ENCODE data around the gene MAPK13. TPM values are rescaled to one million over a fixed set of nuclear protein-coding genes. Genes with fewer than 3 reads are reported as not detected.
"Not testable (repeated sequence)": the region's sequence is repeated elsewhere in the genome, so short reads cannot be mapped to it uniquely, and the experiment has no call there.

The MAPK13 gene
- total RNA-seq, 6 experiments from 2014 or later: 2.2 to 5.0 (median 3.0) TPM

- TF ChIP-seq CTCF (IDR thresholded peaks at IDR 0.05) (no peak), POLR2A (IDR thresholded peaks at IDR 0.05) (no peak)
- no peaks in the 10 kb centered on the region for H3K9me3 ChIP-seq
- H3K27me3 ChIP-seq: no peaks in the 10 kb centered on the region
- WGBS (ENCODE audit: insufficient coverage, low coverage, low lambda C conversion rate, missing lambda C conversion rate): 61% methylated on average over 6 of the region's 11 CpGs
- no peak for ATAC-seq
- H3K4me1 ChIP-seq: peaks cover 0 to 34% (median 8%) of the 10 kb centered on the region in 4 donors
- peak overlapping the region in 1 of 3 donors; percentile 74 for H3K27ac ChIP-seq
- H3K36me3 ChIP-seq: no peaks in the 10 kb centered on the region
- intact Hi-C loops (cut with DNase I): no loop called here
- no peak overlapping the region for H3K4me3 ChIP-seq
- no peak for DNase-seq
Measured at GRCh38 chr6:36122495-36123269, 7.6 kb upstream of the MAPK13 start.

DNA sequence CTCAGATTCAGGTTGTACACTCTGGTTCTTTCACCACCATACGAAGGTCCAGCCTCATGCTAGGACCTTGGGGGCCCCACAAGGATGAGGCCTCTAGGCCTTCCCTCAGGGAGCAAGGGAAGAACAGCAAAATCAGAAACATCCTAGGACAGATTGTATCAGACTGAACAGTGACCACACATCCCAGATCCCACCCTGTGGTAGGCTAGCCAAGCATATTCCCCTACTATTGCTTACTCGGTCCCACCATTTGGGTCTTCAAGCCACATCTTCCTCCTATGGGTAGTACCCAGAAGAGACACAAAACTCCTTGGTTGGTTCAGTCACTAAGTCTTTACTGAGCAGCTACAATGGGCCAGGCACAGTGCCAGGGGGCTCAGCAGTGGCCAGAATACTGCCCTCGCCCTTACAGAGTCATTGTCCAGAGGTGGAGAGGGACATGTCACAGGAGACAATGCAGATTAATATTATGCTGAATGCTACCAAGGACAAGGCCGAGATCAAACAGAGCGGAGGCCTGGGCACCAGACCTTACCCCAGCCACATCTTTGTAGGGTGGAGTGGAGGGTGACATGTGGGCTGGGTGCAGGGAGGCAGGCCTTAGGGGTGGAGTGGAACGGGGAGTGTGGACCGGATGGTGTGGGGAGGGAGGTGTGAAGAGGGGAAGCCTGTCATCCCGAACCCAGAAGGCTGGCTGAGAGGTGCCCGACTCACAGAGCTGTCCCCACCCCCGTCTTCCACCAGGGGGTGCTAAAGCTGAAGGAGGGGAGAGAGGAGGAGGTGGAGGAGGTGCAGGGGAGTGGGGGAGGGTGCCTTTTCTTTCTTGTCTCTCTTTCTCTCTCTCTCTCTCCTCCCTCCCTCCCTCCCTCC lies 6.8 kb upstream of the MAPK13 start:
- Histone ChIP-seq H3K4me1 (peaks cover 0 to 34% (median 8%) of the 10 kb centered on the region in 4 donors), H3K9me3 (no peaks in the 10 kb centered on the region), H3K27ac (no peak overlapping the region), H3K36me3 (no peaks in the 10 kb centered on the region), H3K4me3 (no peak overlapping the region), H3K27me3 (no peaks in the 10 kb centered on the region)
- peak; percentile 84 to 88 (median 87) for DNase-seq
- TF ChIP-seq POLR2A (IDR thresholded peaks at IDR 0.05) (no peak), CTCF (IDR thresholded peaks at IDR 0.05) (peak; percentile 53 to 71 (median 60))
- ATAC-seq: peak; percentile 72 to 79 (median 78)
- intact Hi-C loops (cut with DNase I): no loop called here
- WGBS (ENCODE audit: insufficient coverage, low coverage, low lambda C conversion rate, missing lambda C conversion rate): 27% methylated on average over 6 of the region's 10 CpGs

- peak in 1 of 3 donors; percentile 38 for DNase-seq
- WGBS (ENCODE audit: insufficient coverage, low coverage, low lambda C conversion rate, missing lambda C conversion rate): 0% methylated on average over 1 of the region's 8 CpGs
- ATAC-seq; intact Hi-C loops (cut with DNase I); H3K4me3 ChIP-seq; H3K27me3 ChIP-seq; H3K9me3 ChIP-seq; H3K27ac ChIP-seq; H3K36me3 ChIP-seq: not testable (repeated sequence)
- peaks cover 0 to 34% (median 8%) of the 10 kb centered on the region in 4 donors for H3K4me1 ChIP-seq
Measured at GRCh38 chr6:36124346-36124745, 6.0 kb upstream of the MAPK13 start.

DNA sequence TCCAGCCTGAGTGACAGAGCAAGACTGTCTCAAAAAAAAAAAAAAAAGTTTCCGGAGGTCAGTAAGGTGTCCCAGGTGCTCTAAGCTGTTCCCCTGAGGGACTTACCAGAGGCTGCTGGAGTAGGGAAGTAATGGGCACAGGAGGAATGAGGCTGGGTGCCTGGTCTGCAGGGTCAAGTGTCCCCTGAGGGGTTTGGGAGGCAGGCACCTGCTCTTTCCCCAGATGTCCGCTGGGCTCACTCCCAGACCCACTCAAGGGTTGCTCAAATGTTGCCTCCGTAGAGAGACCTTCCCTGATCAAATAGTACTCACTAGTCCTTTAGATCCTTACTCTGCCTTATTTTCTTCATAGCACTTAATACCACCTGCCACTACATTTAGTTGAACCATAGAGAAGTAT lies 5.4 kb upstream of the MAPK13 start:
- DNase-seq (peak in 1 of 3 donors; percentile 38), ATAC-seq (no peak)
- Histone ChIP-seq H3K27ac (no peak overlapping the region), H3K9me3 (no peaks in the 10 kb centered on the region), H3K4me1 (peaks cover 0 to 34% (median 8%) of the 10 kb centered on the region in 4 donors), H3K4me3 (no peak overlapping the region), H3K36me3 (no peaks in the 10 kb centered on the region), H3K27me3 (no peaks in the 10 kb centered on the region)
- WGBS (ENCODE audit: insufficient coverage, low coverage, low lambda C conversion rate, missing lambda C conversion rate): 80% methylated on average over 1 of the region's 3 CpGs
- intact Hi-C loops (cut with DNase I): no loop called here
- TF ChIP-seq POLR2A (IDR thresholded peaks at IDR 0.05) (no peak), CTCF (IDR thresholded peaks at IDR 0.05) (no peak)

- Histone ChIP-seq H3K27ac (no peak overlapping the region), H3K27me3 (no peaks in the 10 kb centered on the region), H3K4me3 (no peak overlapping the region), H3K36me3 (no peaks in the 10 kb centered on the region), H3K9me3 (no peaks in the 10 kb centered on the region), H3K4me1 (peaks cover 0 to 33% (median 8%) of the 10 kb centered on the region in 4 donors)
- intact Hi-C loops (cut with DNase I): no loop called here
- DNase-seq (peak in 1 of 3 donors; percentile 47), ATAC-seq (no peak)
- TF ChIP-seq CTCF (IDR thresholded peaks at IDR 0.05) (no peak), POLR2A (IDR thresholded peaks at IDR 0.05) (no peak)
- 73% methylated on average over 7 of the region's 8 CpGs for WGBS (ENCODE audit: insufficient coverage, low coverage, low lambda C conversion rate, missing lambda C conversion rate)
Measured at GRCh38 chr6:36125575-36125974, 4.7 kb upstream of the MAPK13 start.
